HepG2 (cell line): Measurements from ENCODE around the gene KCNG4. TPM values are rescaled to one million over a fixed set of nuclear protein-coding genes. Genes with fewer than 3 reads are reported as not detected.

Experiments used
- POLR2AphosphoS5 ChIP-seq: IDR thresholded peaks from 2 replicates; pipeline ENCODE4 v1.6.1; 2012; ENCODE audit warnings: low read depth, low read length
- REL ChIP-seq: sonication (generic); formaldehyde crosslinking; conservative IDR thresholded peaks from 2 replicates; pipeline ENCODE4 v1.8.0; 2022; ENCODE audit warnings: mild to moderate bottlenecking, missing genetic modification reagents, moderate library complexity
- TIGD3 ChIP-seq: sonication (generic); formaldehyde crosslinking; IDR thresholded peaks from 2 replicates; pipeline ENCODE4 v1.5.1; 2020; ENCODE audit warnings: mild to moderate bottlenecking, missing genetic modification reagents, borderline replicate concordance
- ZFX ChIP-seq: sonication (generic); formaldehyde crosslinking; IDR thresholded peaks from 2 replicates; pipeline ENCODE4 v1.4.0; 2020; ENCODE audit warnings: mild to moderate bottlenecking, low read depth, missing genetic modification reagents, moderate library complexity
- ZHX2 ChIP-seq, 2 experiments: sonication (generic) in 1 of 2; formaldehyde crosslinking in 1 of 2; IDR thresholded peaks; 2 replicates each; pipeline versions ENCODE4 v1.6.1 to v1.9.0; 2014 to 2022; ENCODE audit warnings: antibody characterized with exemption in 1 of 2, borderline replicate concordance in 1 of 2, inconsistent platforms in 1 of 2, low read depth in 1 of 2, missing genetic modification reagents in 1 of 2
- ZNF264 ChIP-seq: sonication (generic); formaldehyde crosslinking; IDR thresholded peaks from 2 replicates; pipeline ENCODE4 v1.4.0; 2020; ENCODE audit warnings: missing genetic modification reagents
- ZNF362 ChIP-seq: sonication (generic); formaldehyde crosslinking; IDR thresholded peaks from 2 replicates; pipeline ENCODE4 v1.4.0; 2020; ENCODE audit warnings: missing genetic modification reagents, mild to moderate bottlenecking, borderline replicate concordance
- polyA plus RNA-seq, 8 experiments: library from polyadenylated mRNA; depleted of rRNA in 3 of 8; stranded (reverse) in 7 of 8; unstranded in 1 of 8; fragments of >200 nt; fragmentation: Illumina TruSeq in 4 of 8; extraction: Trizol in 4 of 8; gene quantifications; 2 replicates each; pipeline versions ENCODE4 v1.2.1 to v1.2.3, GENCODE V29; 2011 to 2016; ENCODE audit warnings: low read depth in 4 of 8, missing spikeins in 1 of 8, mixed read lengths in 1 of 8; ENCODE audit not compliant: insufficient read depth in 1 of 8
- total RNA-seq, 5 experiments: library from RNA; depleted of rRNA; stranded (reverse); fragments of >200 nt; fragmentation: Illumina TruSeq; extraction: Trizol; gene quantifications; 2 replicates each; pipeline ENCODE4 v1.2.3, GENCODE V29; 2016; ENCODE audit warnings: low read depth in 1 of 5

KCNG4 gene
- total and polyA plus RNA-seq, 2 of the 13 experiments (the other 11 are each of a cell fraction or from before 2014, with no cell fraction given): not detected

GRCh38 chr16:84270531-84270930, 30.7 kb upstream of the KCNG4 start (continued):
- TF ChIP-seq ZHX2 (IDR thresholded peaks at IDR 0.05; ENCODE audit: low read depth) (no peak), ZHX2 (CRISPR knock-in tag; IDR thresholded peaks at IDR 0.05; ENCODE audit: borderline replicate concordance) (no peak), ZFX (CRISPR knock-in tag) (no peak), TIGD3 (CRISPR knock-in tag) (no peak), ZNF264 (CRISPR knock-in tag) (no peak), POLR2AphosphoS5 (no peak), REL (no peak), ZNF362 (CRISPR knock-in tag) (no peak)
